GM21825 (cell line): ENCODE data around the gene PARL.
"Not testable (repeated sequence)": the region's sequence is repeated elsewhere in the genome, so short reads cannot be mapped to it uniquely, and the experiment has no call there.

Source experiments
- ATAC-seq: cut with Tn5 transposase; IDR thresholded peaks from one replicate; pipeline ENCODE4 v1.9.1; 2021; ENCODE audit warnings: mild to moderate bottlenecking, moderate library complexity; ENCODE audit not compliant: unreplicated experiment

Gene PARL

GRCh38 chr3:183792976-183793375 is 91.7 kb downstream of the PARL start:
- no peak for ATAC-seq

- ATAC-seq, result no peak
These were observed 94.0 kb downstream of the PARL start for GRCh38 chr3:183790700-183791099.

GRCh38 chr3:183789826-183790225 is 94.9 kb downstream of the PARL start:
- no peak for ATAC-seq

- ATAC-seq, result not testable (repeated sequence)
These were observed 100.2 kb downstream of the PARL start for GRCh38 chr3:183784503-183784902.

GRCh38 chr3:183782576-183783276 is 102.0 kb downstream of the PARL start:
- ATAC-seq, result no peak

- ATAC-seq, result no peak
These were observed 103.4 kb downstream of the PARL start for GRCh38 chr3:183781246-183781645.

GRCh38 chr3:183779896-183780465 is 104.7 kb downstream of the PARL start:
- ATAC-seq, result no peak
